Upper lobe of left lung (tissue), 4 donors: Measurements from ENCODE around the gene GAA.

Experiments
- EP300 ChIP-seq, 4 donors: sonication (generic); formaldehyde crosslinking; IDR thresholded peaks; one replicate each; pipeline ENCODE4 v1.5.1; 2017; ENCODE audit warnings: antibody characterized with exemption in 4 of 4, control low read depth in 2 of 4
- POLR2A ChIP-seq, 4 donors: fragments of 450-650 bp; IDR thresholded peaks; one replicate each; pipeline ENCODE4 v1.5.1; 2016 to 2017; ENCODE audit warnings: antibody characterized with exemption in 4 of 4, mild to moderate bottlenecking in 2 of 4
- POLR2AphosphoS5 ChIP-seq, 2 donors: sonication (generic); formaldehyde crosslinking; IDR thresholded peaks; one replicate each; pipeline ENCODE4 v1.5.1; 2017; ENCODE audit warnings: antibody characterized with exemption in 2 of 2
- TF ChIP-seq, protein P1 (sequence below), 6 experiments: fragments of 450-650 bp in 4 of 6; fragments of 200-600 bp in 2 of 6; sonication (generic) in 2 of 6; IDR thresholded peaks; one replicate each; pipeline ENCODE4 v1.5.1; 2016 to 2019; ENCODE audit warnings: antibody characterized with exemption in 6 of 6

DNA sequence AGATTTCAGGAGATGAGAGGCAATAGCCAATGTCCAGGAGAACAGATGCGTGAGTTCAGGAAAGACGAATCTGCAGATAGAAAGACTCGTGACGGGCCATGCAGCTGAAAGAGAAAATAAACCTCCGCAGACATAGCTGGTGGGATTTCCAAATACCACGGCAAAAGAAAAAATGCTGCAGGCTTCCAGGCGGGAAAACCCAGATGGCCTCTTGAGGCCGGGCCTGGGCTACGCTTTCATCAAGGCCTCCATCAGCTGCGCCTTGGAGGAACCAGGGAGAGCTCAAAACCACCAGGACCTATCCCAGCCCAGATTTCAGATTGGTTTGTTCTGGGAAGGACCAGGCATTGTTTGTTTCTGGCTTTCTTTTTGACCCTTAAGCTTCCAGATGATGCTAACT, 48.3 kb upstream of the GAA start:
- TF ChIP-seq POLR2A (IDR thresholded peaks at IDR 0.05) (no peak), POLR2AphosphoS5 (IDR thresholded peaks at IDR 0.05) (no peak), EP300 (IDR thresholded peaks at IDR 0.05) (no peak)
- TF ChIP-seq, protein P1, sequence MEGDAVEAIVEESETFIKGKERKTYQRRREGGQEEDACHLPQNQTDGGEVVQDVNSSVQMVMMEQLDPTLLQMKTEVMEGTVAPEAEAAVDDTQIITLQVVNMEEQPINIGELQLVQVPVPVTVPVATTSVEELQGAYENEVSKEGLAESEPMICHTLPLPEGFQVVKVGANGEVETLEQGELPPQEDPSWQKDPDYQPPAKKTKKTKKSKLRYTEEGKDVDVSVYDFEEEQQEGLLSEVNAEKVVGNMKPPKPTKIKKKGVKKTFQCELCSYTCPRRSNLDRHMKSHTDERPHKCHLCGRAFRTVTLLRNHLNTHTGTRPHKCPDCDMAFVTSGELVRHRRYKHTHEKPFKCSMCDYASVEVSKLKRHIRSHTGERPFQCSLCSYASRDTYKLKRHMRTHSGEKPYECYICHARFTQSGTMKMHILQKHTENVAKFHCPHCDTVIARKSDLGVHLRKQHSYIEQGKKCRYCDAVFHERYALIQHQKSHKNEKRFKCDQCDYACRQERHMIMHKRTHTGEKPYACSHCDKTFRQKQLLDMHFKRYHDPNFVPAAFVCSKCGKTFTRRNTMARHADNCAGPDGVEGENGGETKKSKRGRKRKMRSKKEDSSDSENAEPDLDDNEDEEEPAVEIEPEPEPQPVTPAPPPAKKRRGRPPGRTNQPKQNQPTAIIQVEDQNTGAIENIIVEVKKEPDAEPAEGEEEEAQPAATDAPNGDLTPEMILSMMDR (IDR thresholded peaks at IDR 0.05) = no peak
